Erythroblast (primary cell): ENCODE results near the gene C22orf23.

ENCODE experiments used
- GATA1 ChIP-seq: IDR thresholded peaks from 2 replicates; pipeline ENCODE4 v1.6.1; 2011; ENCODE audit warnings: low read depth, mild to moderate bottlenecking, control low read depth, low read length, moderate library complexity
- POLR2A ChIP-seq: IDR thresholded peaks from 2 replicates; pipeline ENCODE4 v1.6.1; 2011; ENCODE audit warnings: mild to moderate bottlenecking, low read length

DNA sequence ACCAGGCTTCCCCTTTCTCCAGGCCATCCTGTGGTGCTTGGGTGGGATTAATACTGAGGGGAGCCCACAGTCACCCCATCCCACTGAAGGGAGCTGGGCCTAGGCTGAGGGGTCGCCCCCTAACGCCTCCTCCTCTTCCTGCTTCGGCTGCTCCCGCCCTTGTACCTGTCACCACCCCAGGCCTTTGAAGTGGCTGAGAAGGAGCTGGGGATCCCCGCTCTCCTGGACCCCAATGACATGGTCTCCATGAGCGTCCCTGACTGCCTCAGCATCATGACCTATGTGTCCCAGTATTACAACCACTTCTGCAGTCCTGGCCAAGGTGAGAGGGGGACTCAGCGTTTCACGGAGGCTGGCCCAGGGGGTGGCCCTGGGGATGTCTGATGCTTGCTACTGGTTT is 41.2 kb downstream of the C22orf23 start:
- TF ChIP-seq POLR2A (no peak), GATA1 (no peak)
